DND-41 (cell line): ENCODE measurements around the gene GRK1.

ENCODE experiments used
- ATAC-seq: fragments of 200-7000 bp; cut with Tn5 transposase; 3 replicates; pipeline ENCODE4 v1.9.1; 2021; ENCODE audit warnings: low read depth; ENCODE audit not compliant: insufficient read depth
- DNase-seq: peaks from one replicate; pipeline ENCODE4 v3.0.0-alpha.2; 2020
- H2AFZ ChIP-seq: 2 replicates; pipeline ENCODE4 v1.6.0; 2012; ENCODE audit warnings: low read depth, low read length
- H3K27ac ChIP-seq: 2 replicates; pipeline ENCODE4 v1.5.1; 2012; ENCODE audit warnings: low read length, inconsistent platforms
- H3K27me3 ChIP-seq: fragments of 200-600 bp; sonication (generic); 2 replicates; pipeline ENCODE4 v1.6.0; 2012; ENCODE audit warnings: low read length, mild to moderate bottlenecking, inconsistent platforms; ENCODE audit not compliant: insufficient read depth, poor library complexity
- H3K36me3 ChIP-seq: 2 replicates; pipeline ENCODE4 v1.5.1; 2012; ENCODE audit warnings: low read length, inconsistent platforms; ENCODE audit not compliant: insufficient read depth
- H3K4me1 ChIP-seq: 2 replicates; pipeline ENCODE4 v1.5.1; 2012; ENCODE audit warnings: mild to moderate bottlenecking, low read length; ENCODE audit not compliant: insufficient read depth
- H3K4me2 ChIP-seq: 2 replicates; pipeline ENCODE4 v1.6.0; 2012; ENCODE audit warnings: mild to moderate bottlenecking, moderate library complexity, low read length, inconsistent platforms; ENCODE audit not compliant: insufficient read depth
- H3K4me3 ChIP-seq, 2 experiments: fragments of 200-600 bp in 1 of 2; shearing (Covaris generic) in 1 of 2; 2 replicates each; pipeline ENCODE4 v1.5.1; 2012 to 2016; ENCODE audit warnings: inconsistent platforms in 2 of 2, low read length in 2 of 2, mild to moderate bottlenecking in 2 of 2, low read depth in 1 of 2, moderate library complexity in 1 of 2
- H3K79me2 ChIP-seq: 2 replicates; pipeline ENCODE4 v1.6.0; 2012; ENCODE audit warnings: low read length, inconsistent platforms; ENCODE audit not compliant: insufficient read depth
- H3K9ac ChIP-seq: 2 replicates; pipeline ENCODE4 v1.6.0; 2012; ENCODE audit warnings: low read depth, mild to moderate bottlenecking, inconsistent platforms, low read length, moderate library complexity
- H3K9me3 ChIP-seq: 2 replicates; pipeline ENCODE4 v1.5.1; 2012; ENCODE audit warnings: low read length, moderate library complexity, mild to moderate bottlenecking, inconsistent platforms; ENCODE audit not compliant: insufficient read depth, severe bottlenecking
- H4K20me1 ChIP-seq: 2 replicates; pipeline ENCODE4 v1.6.0; 2012; ENCODE audit warnings: low read length; ENCODE audit not compliant: insufficient read depth
- CTCF ChIP-seq: IDR thresholded peaks from 2 replicates; pipeline ENCODE4 v1.5.1; 2012; ENCODE audit warnings: borderline replicate concordance, low read length, moderate library complexity, mild to moderate bottlenecking; ENCODE audit not compliant: poor library complexity, severe bottlenecking; ENCODE audit errors: extremely low read depth
- EZH2 ChIP-seq: IDR thresholded peaks from 3 replicates; pipeline ENCODE4 v1.6.1; 2012; ENCODE audit warnings: borderline replicate concordance, low read depth, mild to moderate bottlenecking, moderate library complexity, low read length, inconsistent platforms; ENCODE audit not compliant: severe bottlenecking

The GRK1 gene

GRCh38 chr13:113669755-113670341 lies 2.8 kb downstream of the GRK1 start:
- no peak overlapping the region for H2AFZ ChIP-seq
- no peaks in the 10 kb centered on the region for H3K36me3 ChIP-seq
- H3K27me3 ChIP-seq: no peaks in the 10 kb centered on the region
- H3K27ac ChIP-seq: no peak overlapping the region
- TF ChIP-seq EZH2 (no peak), CTCF (no peak)
- ATAC-seq (no peak), DNase-seq (no peak)
- H3K4me3 ChIP-seq: no peak overlapping the region
- no peak overlapping the region for H3K4me2 ChIP-seq
- peaks cover 26% of the 10 kb centered on the region for H4K20me1 ChIP-seq
- no peaks in the 10 kb centered on the region for H3K79me2 ChIP-seq
- no peaks in the 10 kb centered on the region for H3K9me3 ChIP-seq
- no peaks in the 10 kb centered on the region; the same call in 1 of the 2 replicates for H3K4me1 ChIP-seq
- no peak overlapping the region for H3K9ac ChIP-seq

DNA sequence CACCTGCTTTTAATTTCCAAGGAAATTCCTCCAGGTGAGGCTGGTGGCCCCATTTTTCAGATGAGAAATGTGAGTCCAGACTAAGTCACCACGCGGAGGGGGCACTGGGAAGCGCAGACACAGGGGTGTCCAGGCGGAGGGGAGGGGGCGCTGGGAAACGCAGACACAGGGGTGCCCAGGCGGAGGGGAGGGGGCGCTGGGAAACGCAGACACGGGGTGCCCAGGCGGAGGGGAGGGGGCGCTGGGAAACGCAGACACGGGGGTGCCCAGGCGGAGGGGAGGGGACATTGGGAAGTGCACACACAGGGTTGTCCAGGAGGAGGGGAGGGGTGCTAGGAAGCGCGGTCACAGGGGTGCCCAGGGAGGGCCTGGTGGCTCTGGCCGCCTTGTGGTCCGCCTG lies 3.5 kb downstream of the GRK1 start:
- DNase-seq (no peak), ATAC-seq (no peak)
- Histone ChIP-seq H3K4me3 (no peak overlapping the region), H3K4me1 (no peaks in the 10 kb centered on the region; the same call in 1 of the 2 replicates), H3K79me2 (no peaks in the 10 kb centered on the region), H3K27ac (no peak overlapping the region), H3K9me3 (no peaks in the 10 kb centered on the region), H3K4me2 (no peak overlapping the region), H3K27me3 (no peaks in the 10 kb centered on the region), H3K9ac (no peak overlapping the region), H2AFZ (no peak overlapping the region), H3K36me3 (no peaks in the 10 kb centered on the region), H4K20me1 (peaks cover 22% of the 10 kb centered on the region)
- no peak for TF ChIP-seq EZH2
- no peak for TF ChIP-seq CTCF

- no peak overlapping the region for H3K9ac ChIP-seq
- H3K9me3 ChIP-seq: no peaks in the 10 kb centered on the region
- H3K36me3 ChIP-seq: no peaks in the 10 kb centered on the region
- H3K27ac ChIP-seq: no peak overlapping the region
- no peak overlapping the region for H3K4me3 ChIP-seq
- DNase-seq: no peak
- H3K27me3 ChIP-seq: no peaks in the 10 kb centered on the region
- H4K20me1 ChIP-seq: peaks cover 14% of the 10 kb centered on the region
- no peaks in the 10 kb centered on the region; the same call in 1 of the 2 replicates for H3K4me1 ChIP-seq
- no peak overlapping the region for H3K4me2 ChIP-seq
- H2AFZ ChIP-seq: no peak overlapping the region
- H3K79me2 ChIP-seq: no peaks in the 10 kb centered on the region
- ATAC-seq: no peak
- TF ChIP-seq CTCF: no peak
- no peak for TF ChIP-seq EZH2
Observed at GRCh38 chr13:113671066-113672001, 4.3 kb downstream of the GRK1 start.
